ENCODE measurements around the gene RHOT2.

- TF ChIP-seq POLR2A (IDR thresholded peaks at IDR 0.05; ENCODE audit: low read depth, low read length), result no peak
- no peak for TF ChIP-seq TAF1 (IDR thresholded peaks at IDR 0.05; ENCODE audit: low read depth, low read length)
- TF ChIP-seq POLR2AphosphoS5 (IDR thresholded peaks at IDR 0.05; ENCODE audit: low read depth, low read length), result no peak
Measured at GRCh38 chr16:679814-680624, 12.1 kb downstream of the RHOT2 start, which contains the start of gene STUB1.

Measured in GM12891 (cell line).